Measurements from ENCODE around the gene ENTPD2. TPM values are rescaled to one million over a fixed set of nuclear protein-coding genes. Genes with fewer than 3 reads are reported as not detected.

ENTPD2 gene
- total and polyA plus RNA-seq, 9 of the 15 experiments (the other 6 are each of a cell fraction or from before 2014, with no cell fraction given) = 0.04 to 0.60 (median 0.14) TPM; not detected in 4

- Histone ChIP-seq H4K20me1 (replicated peaks; ENCODE audit: control insufficient read depth, insufficient read depth, low read length) (no peaks in the 10 kb centered on the region), H3K9me3 (replicated peaks; ENCODE audit: control insufficient read depth, insufficient read depth, low read depth, low read length) (no peaks in the 10 kb centered on the region), H3K27ac (ENCODE audit: extremely low read depth, low read depth, low read length) (peak within 1 kb of the TSS; percentile 19; the same call in 1 of the 3 replicates), H3K4me3 (peak within 1 kb of the TSS; percentile 42), H3K4me2 (ENCODE audit: insufficient read depth, low read length) (peak within 1 kb of the TSS; percentile 52; the same call in 1 of the 2 replicates), H3K36me3 (ENCODE audit: control insufficient read depth, insufficient read depth, low read length) (peaks cover 10% of the 10 kb centered on the region; the same call in 1 of the 3 replicates), H3K9ac (ENCODE audit: insufficient read depth in 1 of 2, low read depth in 2 of 2, low read length in 2 of 2) (peak within 1 kb of the TSS; percentile 38 to 89; a peak in 3 of 4 replicates), H3K79me2 (ENCODE audit: control insufficient read depth, insufficient read depth, low read length) (no peaks in the 10 kb centered on the region; the same call in 2 of the 3 replicates), H2AFZ (ENCODE audit: low read depth, low read length) (no peak within 1 kb of the TSS), H3K4me1 (replicated peaks in 1 of 2; ENCODE audit: control insufficient read depth in 2 of 2, insufficient read depth in 2 of 2, low read length in 2 of 2) (peaks cover 17 to 71% of the 10 kb centered on the region in 2 experiments), H3K9me1 (ENCODE audit: control insufficient read depth, insufficient read depth, low read length) (no peaks in the 10 kb centered on the region), H3K27me3 (ENCODE audit: control insufficient read depth in 2 of 2, insufficient read depth in 2 of 2, low read length in 2 of 2) (no peaks in the 10 kb centered on the region)
- BruUV-seq (replicated peaks) = no TSS peak
- in situ Hi-C loops (cut with MboI) = no loop called here
- DNase-seq (ENCODE audit: extremely low read depth in 1 of 4, low spot score in 3 of 4) = peak; percentile 42 to 66 (median 62)
- ChIA-PET CTCF (ENCODE audit: low intra/inter-chr PET ratio) (no interaction called here), POLR2A (interaction anchor here (0.6 to 1.2 kb wide), 2 partner anchors 12 to 165 kb away, joined by 3 read pairs; no protein-coding TSS in a partner anchor)
- no peak for FAIRE-seq
- intact Hi-C loops (cut with micrococcal nuclease) = no loop called here
- WGBS (ENCODE audit: insufficient coverage, low coverage, missing lambda C conversion rate) = 62% methylated on average over 9 of the region's 87 CpGs
- peak; percentile 59 for ATAC-seq
- TF ChIP-seq BCOR (IDR thresholded peaks at IDR 0.05) (no peak), MXD1 (CRISPR knock-in tag; IDR thresholded peaks at IDR 0.05; ENCODE audit: borderline replicate concordance, poor library complexity, severe bottlenecking) (no peak), RAD21 (CRISPR knock-in tag; conservative IDR thresholded peaks at IDR 0.05 in 1 of 2, IDR thresholded peaks at IDR 0.05 in 1 of 2) (no peak), CREB5 (CRISPR knock-in tag; IDR thresholded peaks at IDR 0.05) (no peak), BHLHE40 (IDR thresholded peaks at IDR 0.05; ENCODE audit: low read length) (peak; percentile 74), HDAC1 (IDR thresholded peaks at IDR 0.05) (no peak), GTF2E2 (tag; IDR thresholded peaks at IDR 0.05) (no peak), RBM39 (optimal IDR thresholded peaks at IDR 0.05; ENCODE audit: low read depth, low read length) (no peak), ZNF232 (CRISPR knock-in tag; IDR thresholded peaks at IDR 0.05) (no peak), NKRF (IDR thresholded peaks at IDR 0.05; ENCODE audit: borderline replicate concordance) (no peak), NR1H2 (CRISPR knock-in tag; IDR thresholded peaks at IDR 0.05) (no peak), ZNF668 (CRISPR knock-in tag; IDR thresholded peaks at IDR 0.05) (no peak), ZNF133 (CRISPR knock-in tag; IDR thresholded peaks at IDR 0.05) (no peak), PHF8 (IDR thresholded peaks at IDR 0.05; ENCODE audit: borderline replicate concordance, low read length) (peak; percentile 38; the same call in 1 of the 2 replicates), MECOM (CRISPR knock-in tag; IDR thresholded peaks at IDR 0.05) (no peak), ZC3H8 (IDR thresholded peaks at IDR 0.05) (no peak), HNRNPLL (IDR thresholded peaks at IDR 0.05; ENCODE audit: low read depth, low read length, poor library complexity, severe bottlenecking) (peak; percentile 81), IFI16 (CRISPR knock-in tag; IDR thresholded peaks at IDR 0.05) (no peak), NFYB (IDR thresholded peaks at IDR 0.05; ENCODE audit: extremely low read depth, insufficient read length) (no peak), ZNF76 (CRISPR knock-in tag; IDR thresholded peaks at IDR 0.05; ENCODE audit: borderline replicate concordance) (no peak)
These were observed 23.3 kb upstream of the ENTPD2 start, which contains the start of gene UAP1L1 for GRCh38 chr9:137077010-137077747. UAP1L1 (plus strand) TSS chr9:137077517; CDS start chr9:137077533, 16 bp downstream.

Measured in K562 (cell line).